Activated CD4-positive, alpha-beta T cell treated with anti-CD3 and anti-CD28 coated beads for 48 hours (primary cell): Measurements from ENCODE around the gene CSF1.
"Not testable (repeated sequence)": the region's sequence is repeated elsewhere in the genome, so short reads cannot be mapped to it uniquely, and the experiment has no call there.

ENCODE experiments used
- DNase-seq: peaks from one replicate; pipeline ENCODE4 v3.0.0-alpha.2; 2020

The CSF1 gene, protein sequence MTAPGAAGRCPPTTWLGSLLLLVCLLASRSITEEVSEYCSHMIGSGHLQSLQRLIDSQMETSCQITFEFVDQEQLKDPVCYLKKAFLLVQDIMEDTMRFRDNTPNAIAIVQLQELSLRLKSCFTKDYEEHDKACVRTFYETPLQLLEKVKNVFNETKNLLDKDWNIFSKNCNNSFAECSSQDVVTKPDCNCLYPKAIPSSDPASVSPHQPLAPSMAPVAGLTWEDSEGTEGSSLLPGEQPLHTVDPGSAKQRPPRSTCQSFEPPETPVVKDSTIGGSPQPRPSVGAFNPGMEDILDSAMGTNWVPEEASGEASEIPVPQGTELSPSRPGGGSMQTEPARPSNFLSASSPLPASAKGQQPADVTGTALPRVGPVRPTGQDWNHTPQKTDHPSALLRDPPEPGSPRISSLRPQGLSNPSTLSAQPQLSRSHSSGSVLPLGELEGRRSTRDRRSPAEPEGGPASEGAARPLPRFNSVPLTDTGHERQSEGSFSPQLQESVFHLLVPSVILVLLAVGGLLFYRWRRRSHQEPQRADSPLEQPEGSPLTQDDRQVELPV

DNA sequence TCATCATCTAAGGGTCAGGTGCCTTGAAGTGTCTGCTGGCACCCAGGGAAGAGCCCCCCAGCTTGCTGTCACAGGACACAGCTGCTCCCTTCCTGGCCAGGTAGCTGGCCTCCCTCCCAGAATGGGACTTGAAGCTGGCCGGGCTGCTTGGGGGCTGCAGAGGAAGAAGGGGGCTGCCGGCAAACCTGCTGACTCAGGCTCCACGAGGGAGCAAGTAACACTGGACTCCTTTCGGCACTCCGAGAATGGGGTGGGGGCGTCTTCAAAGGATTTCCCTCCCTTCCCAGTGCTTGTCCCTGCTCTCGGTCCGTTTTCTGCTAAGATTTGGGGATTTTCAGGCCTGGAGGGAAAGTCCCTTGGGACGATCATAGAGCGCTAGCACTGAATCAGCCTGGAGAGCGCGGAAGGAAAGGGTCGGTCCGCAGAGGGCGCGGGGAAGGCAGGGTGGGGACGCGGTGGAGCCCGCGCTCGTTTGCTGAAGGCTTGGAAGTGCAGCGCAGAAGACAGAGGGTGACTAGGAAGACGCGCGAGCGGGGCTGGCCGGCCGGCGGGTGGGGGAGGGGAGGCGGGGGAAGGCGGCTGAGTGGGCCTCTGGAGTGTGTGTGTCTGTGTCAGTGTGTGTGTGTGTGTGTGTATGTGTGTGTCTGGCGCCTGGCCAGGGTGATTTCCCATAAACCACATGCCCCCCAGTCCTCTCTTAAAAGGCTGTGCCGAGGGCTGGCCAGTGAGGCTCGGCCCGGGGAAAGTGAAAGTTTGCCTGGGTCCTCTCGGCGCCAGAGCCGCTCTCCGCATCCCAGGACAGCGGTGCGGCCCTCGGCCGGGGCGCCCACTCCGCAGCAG is at the start of gene CSF1:
TSS of gene CSF1 (plus strand) at position 727 of the 840 bp plus-strand sequence. CDS start 175 bp downstream, outside the sequence.
- DNase-seq, result peak; percentile 71

GRCh38 chr1:109861616-109862015 is 49.0 kb upstream of the CSF1 start:
- not testable (repeated sequence) for DNase-seq

- no peak for DNase-seq
Measured at GRCh38 chr1:109863667-109864046, 47.0 kb upstream of the CSF1 start.

- DNase-seq, result no peak
Measured at GRCh38 chr1:109864047-109864822, 46.4 kb upstream of the CSF1 start.

DNA sequence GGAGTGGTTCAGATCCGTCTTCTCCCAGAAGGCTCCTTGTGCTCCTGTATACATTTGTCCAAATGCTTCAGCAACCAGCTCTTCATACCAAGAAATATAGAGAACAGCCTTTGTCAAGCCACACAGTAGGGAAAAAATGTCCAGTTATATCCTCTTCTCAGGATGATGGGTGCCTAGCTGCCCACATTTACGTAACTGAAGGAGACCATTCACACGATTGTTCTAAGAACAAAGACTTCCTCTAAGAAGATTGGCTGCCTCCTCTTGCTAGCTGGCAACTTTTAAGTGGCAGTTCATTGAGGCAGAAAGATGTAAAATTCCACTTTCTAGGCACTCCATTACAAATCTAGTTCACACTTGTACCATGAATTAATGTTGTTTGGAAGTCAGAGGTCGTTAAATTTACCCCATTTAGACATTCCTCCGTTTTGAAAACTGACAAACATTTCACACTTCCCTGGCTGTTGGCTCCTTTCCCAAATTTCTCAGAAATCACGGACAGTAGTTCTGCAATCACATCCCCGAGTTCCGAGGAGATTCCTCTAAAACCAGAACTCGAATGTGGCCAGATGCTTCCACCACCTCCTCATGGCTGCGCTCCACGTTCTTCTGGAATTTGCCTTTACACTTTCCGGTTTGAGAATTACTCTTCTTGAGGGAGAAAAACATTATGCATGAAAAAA is 45.6 kb upstream of the CSF1 start:
- no peak for DNase-seq

GRCh38 chr1:109866071-109866470 is 44.6 kb upstream of the CSF1 start:
- no peak for DNase-seq

GRCh38 chr1:109873278-109874175 is 37.1 kb upstream of the CSF1 start:
- no peak for DNase-seq

GRCh38 chr1:109874445-109874844 is 36.2 kb upstream of the CSF1 start:
- DNase-seq, result no peak

GRCh38 chr1:109875874-109876273 is 34.8 kb upstream of the CSF1 start:
- no peak for DNase-seq

GRCh38 chr1:109876617-109877316 is 33.9 kb upstream of the CSF1 start:
- DNase-seq, result no peak

DNA sequence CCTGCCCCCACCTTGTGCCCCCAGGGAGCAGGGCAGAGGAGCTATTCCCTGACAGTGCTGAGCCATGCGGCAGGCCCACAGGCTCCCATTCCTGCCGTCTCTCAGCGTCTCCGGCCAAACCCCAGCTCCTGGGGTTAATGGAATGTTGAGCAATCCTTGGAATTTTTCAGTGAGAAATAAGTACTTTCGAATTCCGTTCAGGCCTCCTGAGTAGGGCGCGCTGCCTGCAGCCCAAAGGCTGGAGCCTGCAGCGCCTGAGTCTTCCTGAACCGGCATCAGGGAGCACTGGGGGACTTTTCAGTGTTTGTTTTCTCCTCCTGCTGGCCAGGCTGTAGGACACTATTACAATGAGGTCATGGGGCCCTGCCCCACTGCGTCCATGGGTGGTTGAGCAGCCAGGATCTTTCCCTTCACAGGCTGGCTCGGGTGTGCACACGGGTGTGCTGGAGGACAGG is 33.3 kb upstream of the CSF1 start:
- DNase-seq, result no peak

- DNase-seq, result no peak
Measured at GRCh38 chr1:109877776-109878175, 32.9 kb upstream of the CSF1 start.

DNA sequence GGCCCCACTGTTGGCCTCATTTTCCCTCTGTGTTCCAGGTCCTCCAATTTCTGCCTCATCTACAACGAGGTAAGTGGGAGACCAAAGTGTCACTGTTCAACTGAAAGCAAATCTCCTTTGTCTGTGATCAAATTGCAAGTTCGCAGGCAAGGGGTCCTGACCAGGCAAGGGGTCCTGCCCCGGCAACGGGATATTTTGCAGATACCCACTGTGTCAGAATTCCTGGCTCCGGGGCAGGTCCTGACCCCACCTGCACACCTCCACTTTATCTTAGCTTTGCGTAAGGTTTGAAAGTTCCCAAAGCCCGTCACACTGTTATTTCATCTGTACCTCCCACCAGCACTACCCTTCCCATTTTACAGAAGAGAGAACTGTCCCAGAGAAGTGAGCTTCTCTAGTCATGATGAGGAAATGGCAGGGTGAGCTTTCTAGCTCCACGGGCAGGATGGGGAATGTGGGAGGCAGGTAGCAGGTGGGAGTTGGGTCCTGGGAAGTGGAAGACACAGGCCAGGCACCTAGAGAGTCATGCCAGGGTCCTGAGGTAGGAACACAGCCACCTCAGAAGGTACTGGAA is 32.0 kb upstream of the CSF1 start:
- DNase-seq, result no peak

DNA sequence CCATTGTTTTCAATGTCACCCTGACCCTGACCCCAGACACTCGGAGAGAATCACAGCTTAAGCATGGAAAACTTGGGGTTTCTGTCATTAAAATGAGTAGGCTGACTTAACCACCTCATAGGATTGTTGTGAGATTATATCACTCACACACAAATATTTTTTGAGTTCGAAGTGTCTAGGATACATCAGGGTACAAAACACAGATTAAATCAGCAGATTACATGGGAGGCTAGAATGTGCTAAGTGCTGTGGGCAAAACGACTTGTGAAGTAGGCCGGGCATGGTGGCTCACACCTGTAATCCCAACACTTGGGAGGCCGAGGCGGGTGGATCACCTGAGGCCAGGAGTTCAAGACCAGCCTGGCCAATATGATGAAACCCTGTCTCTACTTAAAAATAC is 31.3 kb upstream of the CSF1 start:
- DNase-seq, result not testable (repeated sequence)

DNA sequence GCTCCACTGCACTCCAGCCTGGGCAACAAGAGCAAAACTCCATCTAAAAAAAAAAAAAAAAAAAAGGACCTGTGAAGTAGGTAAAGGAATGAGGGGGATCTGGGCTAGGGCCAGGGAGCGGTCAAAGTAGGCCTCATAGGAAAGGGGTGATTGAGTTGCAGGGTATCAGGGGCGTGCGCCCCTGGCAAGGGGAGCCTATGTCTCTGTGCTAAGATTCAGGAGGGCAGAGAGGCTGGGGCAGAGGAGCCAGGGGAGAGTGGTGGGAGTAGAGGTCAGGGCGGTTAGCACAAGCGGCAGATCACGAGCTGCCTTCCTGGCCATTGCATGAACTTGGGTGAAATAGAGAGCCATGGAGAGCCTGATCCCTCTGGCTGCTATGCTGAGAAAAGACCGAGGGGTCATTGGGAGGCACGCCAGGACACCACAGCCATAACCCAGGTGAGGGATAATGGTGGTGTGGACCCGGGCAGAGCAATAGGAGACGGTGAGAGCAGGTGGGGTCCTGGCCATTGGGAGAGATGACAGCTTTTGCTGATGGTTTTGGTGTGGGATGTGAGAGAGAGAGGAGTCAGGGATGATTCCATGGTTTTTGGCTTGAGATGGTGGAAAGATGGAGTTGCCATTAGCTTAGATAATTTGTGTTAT is 30.6 kb upstream of the CSF1 start:
- DNase-seq, result no peak

DNA sequence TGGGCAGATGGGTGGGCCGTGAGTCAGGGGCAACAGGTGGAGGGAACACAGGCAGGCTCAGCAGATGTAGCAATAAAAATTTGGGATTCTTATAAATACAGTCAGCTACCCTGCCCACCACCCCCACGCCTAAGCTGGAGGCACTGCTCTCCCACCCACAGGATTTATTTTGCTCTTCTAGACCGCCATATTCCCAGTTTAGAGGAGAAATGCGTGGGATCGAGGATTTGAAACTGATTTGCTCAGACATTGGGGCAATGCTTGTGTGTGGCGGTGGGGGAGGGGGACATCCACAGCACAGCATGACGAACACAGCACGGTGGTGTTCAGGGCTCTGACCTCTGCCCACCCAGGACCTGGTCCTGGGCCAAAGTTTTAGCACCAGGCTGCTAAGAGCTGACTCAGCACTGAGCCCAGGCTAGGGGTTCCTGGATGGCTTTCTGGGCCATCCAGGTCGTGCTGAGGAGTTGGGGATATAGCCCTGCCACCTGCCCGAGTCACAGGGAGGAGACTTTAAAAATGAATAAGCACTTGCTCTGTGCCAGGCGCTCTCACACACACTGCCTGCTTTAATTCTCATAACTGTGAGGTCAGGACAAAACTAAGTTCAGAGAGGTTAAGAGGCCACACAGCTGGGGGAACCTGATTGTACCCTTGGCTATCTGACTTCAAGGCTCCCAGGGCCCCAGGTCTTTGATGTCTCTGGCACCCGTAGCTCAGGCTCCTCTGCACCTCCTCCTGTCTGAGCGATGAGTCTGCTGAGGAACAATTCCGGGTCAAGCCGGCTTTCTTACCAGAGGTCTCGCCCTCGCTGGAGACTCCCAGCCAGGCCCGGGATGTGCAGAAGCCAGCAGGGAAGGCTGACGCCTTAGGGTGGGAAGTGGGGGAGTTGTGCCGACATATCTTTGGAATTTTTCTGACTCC is 29.4 kb upstream of the CSF1 start:
- DNase-seq, result no peak

- DNase-seq, result no peak
Measured at GRCh38 chr1:109881906-109882287, 28.8 kb upstream of the CSF1 start.
